KMS-11 (cell line): Measurements from ENCODE around the gene CTBS.
"Not testable (repeated sequence)": the region's sequence is repeated elsewhere in the genome, so short reads cannot be mapped to it uniquely, and the experiment has no call there.

Experiments
- H2AFZ ChIP-seq: fragments of 200-600 bp; sonication (generic); 2 replicates; pipeline ENCODE4 v1.6.1; 2016; ENCODE audit warnings: antibody characterized with exemption, mixed run types, low read depth
- H3K27ac ChIP-seq: fragments of 200-600 bp; sonication (generic); 2 replicates; pipeline ENCODE4 v1.6.1; 2016; ENCODE audit warnings: mild to moderate bottlenecking, mixed run types
- H3K27me3 ChIP-seq: fragments of 200-600 bp; sonication (generic); 2 replicates; pipeline ENCODE4 v1.6.1; 2017; ENCODE audit warnings: mild to moderate bottlenecking, low read depth, mixed run types, moderate library complexity; ENCODE audit not compliant: insufficient read depth
- H3K36me3 ChIP-seq: fragments of 200-600 bp; sonication (generic); 2 replicates; pipeline ENCODE4 v1.6.1; 2017; ENCODE audit warnings: mild to moderate bottlenecking, mixed run types; ENCODE audit not compliant: insufficient read depth
- H3K4me1 ChIP-seq: fragments of 200-600 bp; sonication (generic); 2 replicates; pipeline ENCODE4 v1.6.1; 2016; ENCODE audit warnings: mild to moderate bottlenecking, low read depth, mixed run types; ENCODE audit not compliant: poor library complexity, severe bottlenecking
- H3K4me2 ChIP-seq: fragments of 200-600 bp; sonication (generic); 2 replicates; pipeline ENCODE4 v1.7.0; 2016; ENCODE audit warnings: mild to moderate bottlenecking, mixed run types
- H3K4me3 ChIP-seq: fragments of 200-600 bp; sonication (generic); IDR thresholded peaks from 2 replicates; pipeline ENCODE4 v1.6.1; 2017; ENCODE audit warnings: low read depth, low read length, mixed read lengths; ENCODE audit not compliant: insufficient read depth
- H3K79me2 ChIP-seq: fragments of 200-600 bp; sonication (generic); 2 replicates; pipeline ENCODE4 v1.6.1; 2016; ENCODE audit warnings: low read depth, mixed run types; ENCODE audit not compliant: insufficient read depth
- H3K9ac ChIP-seq: fragments of 200-600 bp; sonication (generic); 2 replicates; pipeline ENCODE4 v1.6.1; 2016; ENCODE audit warnings: mild to moderate bottlenecking, mixed run types
- H4K20me1 ChIP-seq: fragments of 200-600 bp; sonication (generic); 2 replicates; pipeline ENCODE4 v1.6.1; 2016; ENCODE audit warnings: mild to moderate bottlenecking, mixed run types; ENCODE audit not compliant: insufficient read depth
- TF ChIP-seq, protein P1 (sequence below): fragments of 200-600 bp; sonication (generic); conservative IDR thresholded peaks from 2 replicates; pipeline ENCODE4 v1.6.1; 2017; ENCODE audit warnings: low read depth, mild to moderate bottlenecking, antibody characterized with exemption, low read length, moderate library complexity, mixed read lengths

CTBS gene

DNA sequence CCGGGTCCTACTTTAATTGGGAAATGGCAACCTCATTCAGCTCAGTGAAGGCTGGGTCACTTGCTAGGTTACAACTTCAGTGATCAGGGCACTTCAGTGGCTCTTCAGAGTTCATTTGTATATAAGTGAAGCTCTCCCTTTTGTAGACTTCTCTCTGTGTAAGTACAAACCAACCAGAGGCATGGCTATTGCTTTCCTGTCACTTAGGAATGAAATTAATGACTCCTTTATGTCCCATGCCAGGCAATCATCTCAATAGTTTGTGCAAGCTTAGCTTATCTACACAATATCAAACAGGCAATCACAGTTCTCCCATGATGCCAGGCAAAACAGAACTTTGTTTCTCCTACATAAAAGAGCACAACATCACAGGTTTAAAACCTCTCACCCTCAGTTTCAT, 22.8 kb upstream of the CTBS start:
- TF ChIP-seq, protein P1, sequence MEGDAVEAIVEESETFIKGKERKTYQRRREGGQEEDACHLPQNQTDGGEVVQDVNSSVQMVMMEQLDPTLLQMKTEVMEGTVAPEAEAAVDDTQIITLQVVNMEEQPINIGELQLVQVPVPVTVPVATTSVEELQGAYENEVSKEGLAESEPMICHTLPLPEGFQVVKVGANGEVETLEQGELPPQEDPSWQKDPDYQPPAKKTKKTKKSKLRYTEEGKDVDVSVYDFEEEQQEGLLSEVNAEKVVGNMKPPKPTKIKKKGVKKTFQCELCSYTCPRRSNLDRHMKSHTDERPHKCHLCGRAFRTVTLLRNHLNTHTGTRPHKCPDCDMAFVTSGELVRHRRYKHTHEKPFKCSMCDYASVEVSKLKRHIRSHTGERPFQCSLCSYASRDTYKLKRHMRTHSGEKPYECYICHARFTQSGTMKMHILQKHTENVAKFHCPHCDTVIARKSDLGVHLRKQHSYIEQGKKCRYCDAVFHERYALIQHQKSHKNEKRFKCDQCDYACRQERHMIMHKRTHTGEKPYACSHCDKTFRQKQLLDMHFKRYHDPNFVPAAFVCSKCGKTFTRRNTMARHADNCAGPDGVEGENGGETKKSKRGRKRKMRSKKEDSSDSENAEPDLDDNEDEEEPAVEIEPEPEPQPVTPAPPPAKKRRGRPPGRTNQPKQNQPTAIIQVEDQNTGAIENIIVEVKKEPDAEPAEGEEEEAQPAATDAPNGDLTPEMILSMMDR = no peak
- H3K4me1 ChIP-seq = no peaks in the 10 kb centered on the region
- H3K4me3 ChIP-seq = no peak overlapping the region

GRCh38 chr1:84594959-84595358, 20.7 kb upstream of the CTBS start:
- not testable (repeated sequence) for H4K20me1 ChIP-seq, H3K27me3 ChIP-seq, H3K4me2 ChIP-seq, H3K4me3 ChIP-seq, H3K36me3 ChIP-seq, H2AFZ ChIP-seq, H3K79me2 ChIP-seq, H3K9ac ChIP-seq, H3K27ac ChIP-seq, H3K4me1 ChIP-seq

More for the DNA sequence above, 22.8 kb upstream of the CTBS start:
- Histone ChIP-seq H4K20me1 (no peaks in the 10 kb centered on the region), H3K79me2 (no peaks in the 10 kb centered on the region), H3K27ac (no peak overlapping the region), H3K36me3 (no peaks in the 10 kb centered on the region), H3K27me3 (no peaks in the 10 kb centered on the region), H3K4me2 (no peak overlapping the region), H2AFZ (no peak overlapping the region), H3K9ac (no peak overlapping the region)

GRCh38 chr1:84587099-84587498, 12.9 kb upstream of the CTBS start:
- H3K4me1 ChIP-seq = peaks cover 34% of the 10 kb centered on the region
- H2AFZ ChIP-seq = no peak overlapping the region
- H3K4me2 ChIP-seq = no peak overlapping the region
- H3K9ac ChIP-seq = no peak overlapping the region
- TF ChIP-seq, protein P1 = no peak
- H3K27ac ChIP-seq = no peak overlapping the region
- no peaks in the 10 kb centered on the region for H3K27me3 ChIP-seq
- H4K20me1 ChIP-seq = no peaks in the 10 kb centered on the region
- H3K36me3 ChIP-seq = no peaks in the 10 kb centered on the region
- H3K4me3 ChIP-seq = no peak overlapping the region
- H3K79me2 ChIP-seq = no peaks in the 10 kb centered on the region

- H3K79me2 ChIP-seq = no peaks in the 10 kb centered on the region
- H3K9ac ChIP-seq = no peak overlapping the region
- no peak overlapping the region for H3K4me2 ChIP-seq
- peaks cover 34% of the 10 kb centered on the region for H3K4me1 ChIP-seq
- H3K27me3 ChIP-seq = no peaks in the 10 kb centered on the region
- TF ChIP-seq, protein P1 = no peak
- no peak overlapping the region for H2AFZ ChIP-seq
- H4K20me1 ChIP-seq = no peaks in the 10 kb centered on the region
- H3K36me3 ChIP-seq = no peaks in the 10 kb centered on the region
- H3K4me3 ChIP-seq = no peak overlapping the region
- H3K27ac ChIP-seq = no peak overlapping the region
Measured at GRCh38 chr1:84585803-84586202, 11.6 kb upstream of the CTBS start.

GRCh38 chr1:84584126-84584525, 9.9 kb upstream of the CTBS start:
- TF ChIP-seq, protein P1 = no peak
- H3K4me3 ChIP-seq = peak overlapping the region; percentile 54
- peak overlapping the region; percentile 95 for H3K4me2 ChIP-seq
- H3K27ac ChIP-seq = peak overlapping the region; percentile 86
- H3K79me2 ChIP-seq = no peaks in the 10 kb centered on the region
- H4K20me1 ChIP-seq = no peaks in the 10 kb centered on the region
- H3K36me3 ChIP-seq = no peaks in the 10 kb centered on the region
- H3K27me3 ChIP-seq = no peaks in the 10 kb centered on the region
- peak overlapping the region; percentile 44; the same call in 1 of the 2 replicates for H3K9ac ChIP-seq
- peak overlapping the region; percentile 67; the same call in 1 of the 2 replicates for H2AFZ ChIP-seq
- peaks cover 40% of the 10 kb centered on the region for H3K4me1 ChIP-seq
